ENCODE data around the gene MIER2.
"Not testable (repeated sequence)": the region's sequence is repeated elsewhere in the genome, so short reads cannot be mapped to it uniquely, and the experiment has no call there.

Gene MIER2

GRCh38 chr19:383922-384798, 39.6 kb upstream of the MIER2 start:
- DNase-seq (ENCODE audit: extremely low spot score): no peak
- CTCF ChIA-PET: interaction anchor here (0.6 to 1.6 kb wide), 3 partner anchors 112 to 126 kb away, joined by 3 read pairs; partner anchors contain the start of genes MADCAM1 and TPGS1
- POLR2A ChIA-PET: no interaction called here
- TF ChIP-seq, protein P1, sequence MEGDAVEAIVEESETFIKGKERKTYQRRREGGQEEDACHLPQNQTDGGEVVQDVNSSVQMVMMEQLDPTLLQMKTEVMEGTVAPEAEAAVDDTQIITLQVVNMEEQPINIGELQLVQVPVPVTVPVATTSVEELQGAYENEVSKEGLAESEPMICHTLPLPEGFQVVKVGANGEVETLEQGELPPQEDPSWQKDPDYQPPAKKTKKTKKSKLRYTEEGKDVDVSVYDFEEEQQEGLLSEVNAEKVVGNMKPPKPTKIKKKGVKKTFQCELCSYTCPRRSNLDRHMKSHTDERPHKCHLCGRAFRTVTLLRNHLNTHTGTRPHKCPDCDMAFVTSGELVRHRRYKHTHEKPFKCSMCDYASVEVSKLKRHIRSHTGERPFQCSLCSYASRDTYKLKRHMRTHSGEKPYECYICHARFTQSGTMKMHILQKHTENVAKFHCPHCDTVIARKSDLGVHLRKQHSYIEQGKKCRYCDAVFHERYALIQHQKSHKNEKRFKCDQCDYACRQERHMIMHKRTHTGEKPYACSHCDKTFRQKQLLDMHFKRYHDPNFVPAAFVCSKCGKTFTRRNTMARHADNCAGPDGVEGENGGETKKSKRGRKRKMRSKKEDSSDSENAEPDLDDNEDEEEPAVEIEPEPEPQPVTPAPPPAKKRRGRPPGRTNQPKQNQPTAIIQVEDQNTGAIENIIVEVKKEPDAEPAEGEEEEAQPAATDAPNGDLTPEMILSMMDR (IDR thresholded peaks at IDR 0.05; ENCODE audit: control extremely low read depth, extremely low read depth, low read depth, missing control alignments): peak; percentile 5

DNA sequence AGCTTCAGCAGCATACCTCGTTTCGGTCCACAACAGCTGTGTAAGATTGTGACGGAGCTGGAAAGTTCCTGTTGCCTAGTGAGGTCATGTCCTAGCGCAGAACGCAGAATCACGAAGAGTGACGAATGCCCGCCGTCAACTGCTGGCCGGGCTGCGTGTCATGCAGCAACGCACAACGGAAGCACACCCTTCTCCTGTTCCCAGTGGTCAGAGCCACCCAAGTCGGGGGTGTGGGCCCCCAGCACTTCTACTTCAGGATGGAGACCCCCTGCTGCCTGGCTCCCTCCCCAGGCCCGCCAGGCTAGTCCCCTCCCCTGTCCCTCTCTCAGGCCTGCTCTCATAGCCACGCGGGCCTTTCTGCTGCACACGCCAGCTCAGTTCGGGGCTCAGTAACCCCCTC, 38.4 kb upstream of the MIER2 start:
- CTCF ChIA-PET: interaction anchor here (1.2 kb wide), 1 partner anchor 116 kb away, joined by 3 read pairs; no protein-coding TSS in a partner anchor
- TF ChIP-seq, protein P1 (IDR thresholded peaks at IDR 0.05; ENCODE audit: control extremely low read depth, extremely low read depth, low read depth, missing control alignments): no peak

GRCh38 chr19:382578-382977, 38.0 kb upstream of the MIER2 start:
- POLR2A ChIA-PET; DNase-seq (ENCODE audit: extremely low spot score): not testable (repeated sequence)
- CTCF ChIA-PET: interaction anchor here (1.2 kb wide), 1 partner anchor 116 kb away, joined by 3 read pairs; no protein-coding TSS in a partner anchor

More for the DNA sequence above, 38.4 kb upstream of the MIER2 start:
- POLR2A ChIA-PET: no interaction called here
- DNase-seq (ENCODE audit: extremely low spot score): no peak

DNA sequence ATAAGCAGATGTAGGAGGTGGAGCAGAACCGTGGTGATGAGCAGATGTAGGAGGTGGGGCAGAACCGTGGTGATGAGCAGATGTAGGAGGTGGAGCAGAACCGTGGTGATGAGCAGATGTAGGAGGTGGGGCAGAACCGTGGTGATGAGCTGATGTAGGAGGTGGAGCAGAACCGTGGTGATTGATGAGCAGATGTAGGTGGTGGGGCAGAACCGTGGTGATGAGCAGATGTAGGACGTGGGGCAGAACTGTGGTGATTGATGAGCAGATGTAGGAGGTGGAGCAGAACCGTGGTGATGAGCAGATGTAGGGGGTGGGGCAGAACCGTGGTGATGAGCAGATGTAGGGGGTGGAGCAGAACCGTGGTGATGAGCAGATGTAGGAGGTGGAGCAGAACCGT, 37.3 kb upstream of the MIER2 start:
- CTCF ChIA-PET: interaction anchor here (1.2 kb wide), 1 partner anchor 115 kb away, joined by 3 read pairs; no protein-coding TSS in a partner anchor
- POLR2A ChIA-PET; DNase-seq (ENCODE audit: extremely low spot score): not testable (repeated sequence)

DNA sequence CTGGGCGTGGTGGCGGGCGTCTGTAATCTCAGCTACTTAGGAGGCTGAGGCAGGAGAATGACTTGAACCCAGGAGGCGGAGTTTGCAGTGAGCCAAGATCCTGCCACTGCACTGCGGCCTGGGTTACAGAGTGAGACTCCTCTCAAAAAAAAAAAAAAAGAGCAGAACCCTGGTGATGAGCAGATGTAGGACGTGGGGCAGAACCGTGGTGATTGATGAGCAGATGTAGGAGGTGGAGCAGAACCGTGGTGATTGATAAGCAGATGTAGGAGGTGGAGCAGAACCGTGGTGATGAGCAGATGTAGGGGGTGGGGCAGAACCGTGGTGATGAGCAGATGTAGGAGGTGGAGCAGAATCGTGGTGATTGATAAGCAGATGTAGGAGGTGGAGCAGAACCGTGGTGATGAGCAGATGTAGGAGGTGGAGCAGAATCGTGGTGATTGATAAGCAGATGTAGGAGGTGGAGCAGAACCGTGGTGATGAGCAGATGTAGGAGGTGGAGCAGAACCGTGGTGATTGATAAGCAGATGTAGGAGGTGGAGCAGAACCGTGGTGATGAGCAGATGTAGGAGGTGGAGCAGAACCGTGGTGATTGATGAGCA, 36.1 kb upstream of the MIER2 start:
- DNase-seq (ENCODE audit: extremely low spot score); CTCF ChIA-PET; POLR2A ChIA-PET: not testable (repeated sequence)

- ChIA-PET POLR2A (no interaction called here), CTCF (no interaction called here)
- TF ChIP-seq, protein P1 (IDR thresholded peaks at IDR 0.05; ENCODE audit: control extremely low read depth, extremely low read depth, low read depth, missing control alignments): no peak
- no peak for DNase-seq (ENCODE audit: extremely low spot score)
Measured at GRCh38 chr19:379796-380195, 35.2 kb upstream of the MIER2 start.

DNA sequence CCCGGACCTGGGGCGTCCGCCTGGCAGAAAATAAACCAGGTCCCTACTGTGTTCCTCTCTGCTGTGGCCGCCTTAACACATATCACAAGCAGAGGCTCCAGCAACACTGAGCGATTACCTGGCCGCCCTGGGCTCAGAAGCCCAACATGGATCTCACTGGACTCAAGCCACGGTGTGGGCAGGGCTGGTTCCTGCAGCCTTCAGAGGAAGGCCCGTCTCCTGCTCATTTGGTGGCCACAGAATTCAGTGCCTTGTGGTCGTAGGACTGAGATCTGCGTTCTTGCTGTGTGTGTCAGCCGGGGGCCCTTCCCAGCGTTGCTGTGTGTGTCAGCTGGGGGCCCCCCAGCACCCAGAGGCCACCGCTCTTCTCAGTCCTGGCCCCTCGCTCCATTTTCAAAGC, 34.1 kb upstream of the MIER2 start:
- TF ChIP-seq, protein P1 (IDR thresholded peaks at IDR 0.05; ENCODE audit: control extremely low read depth, extremely low read depth, low read depth, missing control alignments): no peak
- CTCF ChIA-PET: no interaction called here
- no peak for DNase-seq (ENCODE audit: extremely low spot score)
- POLR2A ChIA-PET: no interaction called here

GRCh38 chr19:377801-378581, 33.4 kb upstream of the MIER2 start:
- TF ChIP-seq, protein P1 (IDR thresholded peaks at IDR 0.05; ENCODE audit: control extremely low read depth, extremely low read depth, low read depth, missing control alignments): no peak
- no peak for DNase-seq (ENCODE audit: extremely low spot score)
- ChIA-PET POLR2A (no interaction called here), CTCF (no interaction called here)
